ENCODE measurements around the gene MAST4. TPM values are rescaled to one million over a fixed set of nuclear protein-coding genes. Genes with fewer than 3 reads are reported as not detected.

Gene MAST4
- total RNA-seq, 1 donor from 2014 or later, result 56.9 TPM

DNA sequence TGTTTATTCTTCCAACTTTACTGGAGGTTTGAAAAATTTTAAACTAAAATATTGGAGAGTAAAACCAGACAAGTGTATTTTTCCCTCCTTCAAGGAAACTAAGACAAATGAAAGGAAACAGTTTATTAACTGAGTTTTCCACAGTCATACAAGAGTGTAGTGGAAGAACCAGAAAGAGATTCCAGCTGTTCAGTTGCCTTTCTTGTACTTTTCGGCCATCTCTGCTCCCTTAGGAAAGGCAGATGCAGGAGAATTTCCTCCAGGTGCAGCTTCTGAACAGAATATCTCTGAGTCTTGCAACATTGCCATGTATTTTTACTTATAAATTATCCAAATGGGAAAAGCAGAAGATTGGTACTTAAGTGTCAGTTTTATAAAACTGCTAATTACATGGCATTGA is 217.1 kb downstream of the MAST4 start:
- no peak for TF ChIP-seq CTCF (IDR thresholded peaks at IDR 0.05)
- H3K36me3 ChIP-seq, result no peaks in the 10 kb centered on the region
- no peak for ATAC-seq
- intact Hi-C loops (cut with DNase I), result loop anchor here (10.0 kb wide), 1 partner anchor 51 kb away; no protein-coding TSS in a partner anchor
- no peaks in the 10 kb centered on the region for H3K9me3 ChIP-seq
- H3K4me3 ChIP-seq, result no peak overlapping the region
- DNase-seq, result no peak
- peaks cover 7% of the 10 kb centered on the region for H3K4me1 ChIP-seq
- H3K27me3 ChIP-seq (ENCODE audit: low read depth), result no peaks in the 10 kb centered on the region
- H3K27ac ChIP-seq, result no peak overlapping the region

- H3K36me3 ChIP-seq, result no peaks in the 10 kb centered on the region
- no peak for DNase-seq
- intact Hi-C loops (cut with DNase I), result loop anchor here (10.0 kb wide), 1 partner anchor 50 kb away; no protein-coding TSS in a partner anchor
- peaks cover 7% of the 10 kb centered on the region for H3K4me1 ChIP-seq
- peak in 1 of 2 donors; percentile 67 for ATAC-seq
- no peak overlapping the region for H3K27ac ChIP-seq
- H3K27me3 ChIP-seq (ENCODE audit: low read depth), result no peaks in the 10 kb centered on the region
- no peak overlapping the region for H3K4me3 ChIP-seq
- no peaks in the 10 kb centered on the region for H3K9me3 ChIP-seq
- TF ChIP-seq CTCF (IDR thresholded peaks at IDR 0.05), result peak; percentile 76
Observed at GRCh38 chr5:66814146-66814991, 218.2 kb downstream of the MAST4 start.

DNA sequence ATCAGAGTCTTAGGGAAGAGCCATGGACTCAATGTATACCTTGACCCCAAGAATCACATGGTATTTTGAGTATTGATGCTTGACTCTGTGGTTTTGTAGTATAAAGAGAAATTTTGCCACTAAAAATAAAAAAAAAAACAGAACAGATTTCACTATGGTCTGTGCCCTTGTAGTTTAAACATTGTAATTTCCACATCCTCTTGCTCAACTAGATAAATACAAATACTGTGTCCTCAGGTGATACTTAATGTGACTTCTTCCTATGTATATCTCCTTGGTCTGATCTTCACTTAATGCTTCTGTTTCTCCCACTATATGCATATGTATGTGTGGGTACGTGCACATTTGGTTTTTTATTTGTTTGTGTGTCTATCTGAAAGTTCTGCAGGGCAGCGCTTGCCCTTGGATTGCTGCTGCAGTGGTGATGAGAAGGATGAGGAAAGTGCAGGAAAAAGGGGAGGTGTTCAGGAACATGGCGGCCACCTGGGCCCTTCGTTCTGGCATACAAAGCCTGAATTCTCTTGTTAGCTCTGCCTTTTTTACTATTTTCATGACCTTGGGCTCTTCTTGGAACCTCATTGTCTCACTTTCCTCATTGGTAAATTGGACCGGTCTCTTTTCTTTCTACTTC is 222.2 kb downstream of the MAST4 start:
- ATAC-seq (no peak), DNase-seq (no peak)
- intact Hi-C loops (cut with DNase I), result loop anchor here (10.0 kb wide), 1 partner anchor 46 kb away; no protein-coding TSS in a partner anchor
- TF ChIP-seq CTCF (IDR thresholded peaks at IDR 0.05), result no peak
- Histone ChIP-seq H3K9me3 (no peaks in the 10 kb centered on the region), H3K36me3 (no peaks in the 10 kb centered on the region), H3K27me3 (ENCODE audit: low read depth) (no peaks in the 10 kb centered on the region), H3K4me3 (no peak overlapping the region), H3K27ac (no peak overlapping the region), H3K4me1 (no peaks in the 10 kb centered on the region)

DNA sequence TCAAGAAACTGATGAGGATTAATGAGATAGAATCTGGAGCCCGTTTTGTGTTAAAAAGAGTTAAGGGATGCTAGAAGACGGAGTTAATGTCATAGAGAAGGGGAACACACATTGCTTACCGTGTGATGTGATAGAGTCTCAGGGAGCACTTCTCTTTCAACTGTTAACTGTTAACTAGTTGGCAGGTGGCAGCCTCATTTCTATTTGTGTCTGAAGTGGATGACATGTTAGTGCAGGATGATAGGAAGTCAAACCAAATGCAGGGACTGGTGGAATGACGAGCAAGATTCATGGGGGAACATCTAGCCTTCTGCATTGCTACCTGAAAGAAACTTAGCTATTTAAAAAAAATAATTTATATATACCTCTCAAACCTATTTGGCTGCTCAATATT is 222.7 kb downstream of the MAST4 start:
- Histone ChIP-seq H3K27ac (no peak overlapping the region), H3K4me1 (no peaks in the 10 kb centered on the region), H3K27me3 (ENCODE audit: low read depth) (no peaks in the 10 kb centered on the region), H3K4me3 (no peak overlapping the region), H3K36me3 (no peaks in the 10 kb centered on the region), H3K9me3 (no peaks in the 10 kb centered on the region)
- DNase-seq, result no peak
- intact Hi-C loops (cut with DNase I), result loop anchor here (10.0 kb wide), 1 partner anchor 46 kb away; no protein-coding TSS in a partner anchor
- TF ChIP-seq CTCF (IDR thresholded peaks at IDR 0.05), result no peak
- ATAC-seq, result no peak

DNA sequence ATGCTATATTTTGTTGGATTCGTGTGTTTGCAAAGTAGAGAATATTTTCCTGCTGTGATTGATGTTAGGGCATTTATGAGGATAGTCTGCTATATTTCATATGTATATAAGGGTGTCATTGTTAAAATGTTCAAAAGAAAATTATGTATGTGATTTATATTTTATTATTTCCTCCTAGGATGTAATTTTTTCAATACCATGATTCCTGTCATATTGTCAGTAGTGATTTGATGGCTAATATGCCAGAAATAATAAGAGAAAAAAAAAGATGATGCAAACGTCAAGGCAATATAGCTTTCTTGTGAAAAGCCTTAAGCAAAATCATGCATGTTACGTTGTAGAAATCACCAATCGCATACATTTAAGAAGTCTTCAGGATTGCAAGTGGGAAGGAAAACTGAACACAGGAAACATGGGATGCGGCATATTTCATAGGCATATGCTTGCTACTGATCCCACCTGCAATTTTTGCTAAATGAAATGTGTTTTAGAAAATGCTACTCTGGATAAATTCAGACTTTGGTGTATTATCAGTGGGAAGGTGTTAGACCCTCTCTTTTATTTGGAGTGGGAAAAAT is 224.5 kb downstream of the MAST4 start:
- ATAC-seq (no peak), DNase-seq (no peak)
- Histone ChIP-seq H3K36me3 (no peaks in the 10 kb centered on the region), H3K4me1 (no peaks in the 10 kb centered on the region), H3K27me3 (ENCODE audit: low read depth) (no peaks in the 10 kb centered on the region), H3K27ac (no peak overlapping the region), H3K4me3 (no peak overlapping the region), H3K9me3 (no peaks in the 10 kb centered on the region)
- intact Hi-C loops (cut with DNase I), result no loop called here
- TF ChIP-seq CTCF (IDR thresholded peaks at IDR 0.05), result no peak
